Measurements from ENCODE around the gene EMC10.
"Not testable (repeated sequence)": the region's sequence is repeated elsewhere in the genome, so short reads cannot be mapped to it uniquely, and the experiment has no call there.

EMC10 gene

DNA sequence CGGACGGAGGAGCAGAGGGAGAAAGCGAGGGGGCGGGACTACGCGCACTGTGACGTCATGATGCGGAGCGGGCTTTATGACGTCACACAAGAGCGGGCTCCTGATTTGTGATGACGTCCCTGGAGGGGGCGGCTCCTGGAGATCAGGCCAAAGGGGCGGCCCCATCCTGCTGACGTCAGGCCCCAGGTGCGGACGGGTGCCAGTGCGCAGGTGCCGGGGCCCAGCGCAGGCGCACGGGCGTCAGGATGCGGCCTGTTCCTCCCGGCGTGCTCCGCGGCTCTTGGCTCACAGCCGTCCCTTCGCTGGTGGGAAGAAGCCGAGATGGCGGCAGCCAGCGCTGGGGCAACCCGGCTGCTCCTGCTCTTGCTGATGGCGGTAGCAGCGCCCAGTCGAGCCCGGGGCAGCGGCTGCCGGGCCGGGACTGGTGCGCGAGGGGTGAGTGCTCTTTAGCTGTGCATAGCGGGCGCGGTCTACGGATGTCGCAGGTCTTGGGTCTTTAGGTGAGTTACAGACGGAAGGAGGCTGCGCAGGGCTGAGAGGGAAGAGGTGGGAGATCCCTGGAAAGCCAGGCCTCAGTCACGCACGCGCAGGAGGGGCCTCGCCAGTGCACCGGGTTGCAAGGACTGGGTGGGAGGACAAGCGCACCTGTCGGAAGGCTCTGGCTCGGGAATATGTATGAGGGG, at the start of gene EMC10, which contains the start of gene GARIN5A:
Gene EMC10, plus strand, starts transcription at position 284 of the 683 bp plus-strand sequence. Its CDS starts 38 bp downstream, at position 322.
Gene GARIN5A, minus strand, starts transcription at position 625 of the 683 bp plus-strand sequence. Its CDS starts 460 bp downstream, at position 165.
- peak; percentile 89 to 90 for DNase-seq (ENCODE audit: low read depth in 2 of 2)

GRCh38 chr19:50427318-50427925, 48.9 kb upstream of the EMC10 start:
- no peak for DNase-seq (ENCODE audit: low read depth in 2 of 2)

- DNase-seq (ENCODE audit: low read depth in 2 of 2) = no peak
Measured at GRCh38 chr19:50427997-50428425, 48.3 kb upstream of the EMC10 start.

GRCh38 chr19:50428772-50429463, 47.4 kb upstream of the EMC10 start:
- no peak for DNase-seq (ENCODE audit: low read depth in 2 of 2)

GRCh38 chr19:50430888-50431342, 45.4 kb upstream of the EMC10 start:
- no peak for DNase-seq (ENCODE audit: low read depth in 2 of 2)

- peak; percentile 75 to 79 for DNase-seq (ENCODE audit: low read depth in 2 of 2)
Measured at GRCh38 chr19:50431343-50432220, 44.7 kb upstream of the EMC10 start.

DNA sequence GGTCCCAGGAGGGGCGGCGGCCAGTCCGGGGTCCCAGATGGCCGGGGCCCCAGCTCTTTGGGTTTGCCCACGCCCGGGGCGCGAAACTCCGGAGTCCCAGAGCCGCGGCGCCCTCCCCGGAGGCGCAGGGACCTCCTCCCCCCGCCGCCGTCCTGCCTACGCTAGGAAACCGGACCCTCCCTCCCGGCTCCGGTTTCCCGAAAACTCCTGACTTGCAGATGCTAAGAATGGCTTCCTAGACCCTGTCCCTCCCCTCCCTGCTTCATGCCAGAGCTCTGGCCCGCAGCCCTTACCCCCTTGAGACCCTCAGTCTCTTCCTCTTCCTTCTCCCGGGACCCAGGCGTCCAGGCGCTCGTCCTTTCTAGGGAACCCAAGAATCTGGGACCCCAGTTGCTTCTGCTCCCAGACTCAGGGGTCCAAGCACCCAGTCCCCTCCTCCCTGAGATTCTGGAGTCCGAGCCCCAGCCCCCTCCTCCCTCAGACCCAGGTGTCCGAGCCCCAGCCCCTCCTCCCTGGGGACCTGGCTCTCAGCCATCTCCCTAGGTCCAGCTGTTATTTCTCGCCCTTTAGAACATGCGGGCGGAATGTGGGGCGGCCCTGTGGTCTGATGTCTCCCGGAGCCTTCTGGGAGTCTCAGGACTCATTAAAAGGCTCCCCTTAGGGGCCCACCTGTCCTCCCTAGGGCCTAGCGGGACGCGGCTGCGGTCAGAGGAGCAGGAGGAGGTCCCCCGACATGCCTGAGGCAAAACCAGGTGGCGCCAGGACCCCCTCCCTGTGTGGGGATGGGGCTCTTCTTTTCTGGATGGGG, 43.9 kb upstream of the EMC10 start, which contains the start of gene MYBPC2:
Gene MYBPC2, plus strand, starts transcription at position 672 of the 808 bp plus-strand sequence. Its CDS starts 62 bp downstream, at position 734.
- no peak for DNase-seq (ENCODE audit: low read depth in 2 of 2)

DNA sequence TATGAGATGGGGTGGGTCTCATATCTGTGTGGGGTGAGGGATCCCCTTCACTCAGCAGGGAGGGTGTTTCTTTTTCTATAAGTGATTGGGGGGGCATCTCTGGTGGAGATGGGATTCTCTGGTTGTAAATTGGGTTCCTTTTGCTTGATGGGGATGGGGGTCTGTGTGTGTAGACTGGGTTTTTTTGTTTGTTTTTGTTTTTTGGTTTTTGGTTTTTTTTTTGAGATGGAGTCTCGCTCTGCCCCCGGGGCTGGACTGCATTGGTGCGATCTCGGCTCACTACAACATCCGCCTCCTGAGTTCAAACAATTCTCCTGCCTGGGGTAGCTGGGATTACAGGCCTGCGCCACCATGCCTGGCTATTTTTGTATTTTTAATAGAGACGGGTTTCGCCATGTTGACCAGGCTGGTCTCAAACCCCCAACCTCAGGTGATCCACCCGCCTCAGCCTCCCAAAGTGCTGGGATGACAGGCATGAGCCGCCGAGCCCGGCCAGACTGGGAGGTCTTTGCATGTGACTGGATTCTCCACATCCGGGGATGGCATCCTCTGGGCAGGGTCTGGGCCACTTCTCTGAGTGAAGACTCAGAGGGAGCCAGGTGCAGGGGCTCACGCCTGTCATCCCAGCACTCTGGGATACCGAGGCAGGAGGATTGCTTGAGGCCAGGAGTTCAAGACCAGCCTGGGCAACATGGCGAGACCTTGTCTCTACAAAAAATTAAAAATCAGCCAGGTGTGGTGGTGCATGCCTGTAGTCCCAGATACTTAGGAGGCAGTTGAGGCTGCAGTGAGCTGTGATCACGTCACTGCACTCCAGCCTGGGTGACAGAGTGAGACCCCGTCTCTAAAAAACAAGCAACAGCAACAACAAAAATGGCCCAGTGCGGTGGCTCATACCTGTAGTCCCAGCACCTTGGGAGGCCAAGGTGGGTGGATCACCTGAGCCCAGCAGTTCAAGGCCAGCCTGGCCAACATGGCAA, 42.8 kb upstream of the EMC10 start:
- DNase-seq (ENCODE audit: low read depth in 2 of 2) = no peak

- no peak for DNase-seq (ENCODE audit: low read depth in 2 of 2)
Measured at GRCh38 chr19:50434525-50434924, 41.8 kb upstream of the EMC10 start.

DNA sequence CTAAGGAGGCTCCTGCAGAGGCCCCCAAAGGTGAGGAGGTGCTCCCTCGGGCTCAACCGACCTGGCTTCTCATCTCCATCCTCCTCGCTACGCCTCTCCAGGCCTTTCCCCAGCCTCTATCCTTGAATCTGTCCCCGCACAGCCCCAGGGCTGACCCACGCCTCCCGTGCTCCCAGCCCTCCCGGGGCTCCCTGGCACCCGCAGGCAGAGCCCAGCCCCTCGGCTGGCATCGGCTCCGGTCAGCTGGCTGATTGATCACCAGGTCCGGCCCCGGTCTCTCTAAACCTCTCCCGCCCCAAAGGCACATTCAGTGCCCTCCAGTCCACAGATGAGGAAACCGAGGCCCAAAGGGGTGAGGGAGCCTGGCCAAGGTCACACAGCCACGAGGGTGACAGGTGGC, 41.1 kb upstream of the EMC10 start:
- no peak for DNase-seq (ENCODE audit: low read depth in 2 of 2)

GRCh38 chr19:50435627-50436026, 40.7 kb upstream of the EMC10 start:
- no peak for DNase-seq (ENCODE audit: low read depth in 2 of 2)

GRCh38 chr19:50437862-50438449, 38.4 kb upstream of the EMC10 start:
- DNase-seq (ENCODE audit: low read depth in 2 of 2) = no peak

DNA sequence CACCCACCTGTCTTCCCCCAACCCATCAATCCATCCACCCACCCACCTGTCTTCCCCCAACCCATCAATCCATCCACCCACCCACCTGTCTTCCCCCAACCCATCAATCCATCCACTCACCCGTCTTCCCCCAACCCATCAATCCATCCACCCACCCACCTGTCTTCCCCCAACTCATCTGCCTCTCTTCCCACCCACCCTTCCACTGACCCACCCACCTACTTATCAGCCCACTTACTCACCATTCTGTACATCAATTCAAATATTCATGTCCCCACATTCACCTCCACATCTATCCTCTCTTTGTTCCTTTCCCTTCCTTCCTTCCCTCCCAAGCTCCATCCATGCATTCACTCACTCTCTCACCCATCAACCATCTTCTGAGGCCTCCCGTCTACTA, 37.2 kb upstream of the EMC10 start:
- DNase-seq (ENCODE audit: low read depth in 2 of 2) = not testable (repeated sequence)

- DNase-seq (ENCODE audit: low read depth in 2 of 2) = no peak
Measured at GRCh38 chr19:50444059-50444458, 32.2 kb upstream of the EMC10 start.

- no peak for DNase-seq (ENCODE audit: low read depth in 2 of 2)
Measured at GRCh38 chr19:50447053-50447452, 29.3 kb upstream of the EMC10 start.

- DNase-seq (ENCODE audit: low read depth in 2 of 2) = no peak
Measured at GRCh38 chr19:50447750-50448149, 28.6 kb upstream of the EMC10 start.

- DNase-seq (ENCODE audit: low read depth in 2 of 2) = no peak
Measured at GRCh38 chr19:50449236-50449899, 26.9 kb upstream of the EMC10 start.
